ENCODE data around the gene EXD3.
"Not testable (repeated sequence)": the region's sequence is repeated elsewhere in the genome, so short reads cannot be mapped to it uniquely, and the experiment has no call there.

The EXD3 gene

DNA sequence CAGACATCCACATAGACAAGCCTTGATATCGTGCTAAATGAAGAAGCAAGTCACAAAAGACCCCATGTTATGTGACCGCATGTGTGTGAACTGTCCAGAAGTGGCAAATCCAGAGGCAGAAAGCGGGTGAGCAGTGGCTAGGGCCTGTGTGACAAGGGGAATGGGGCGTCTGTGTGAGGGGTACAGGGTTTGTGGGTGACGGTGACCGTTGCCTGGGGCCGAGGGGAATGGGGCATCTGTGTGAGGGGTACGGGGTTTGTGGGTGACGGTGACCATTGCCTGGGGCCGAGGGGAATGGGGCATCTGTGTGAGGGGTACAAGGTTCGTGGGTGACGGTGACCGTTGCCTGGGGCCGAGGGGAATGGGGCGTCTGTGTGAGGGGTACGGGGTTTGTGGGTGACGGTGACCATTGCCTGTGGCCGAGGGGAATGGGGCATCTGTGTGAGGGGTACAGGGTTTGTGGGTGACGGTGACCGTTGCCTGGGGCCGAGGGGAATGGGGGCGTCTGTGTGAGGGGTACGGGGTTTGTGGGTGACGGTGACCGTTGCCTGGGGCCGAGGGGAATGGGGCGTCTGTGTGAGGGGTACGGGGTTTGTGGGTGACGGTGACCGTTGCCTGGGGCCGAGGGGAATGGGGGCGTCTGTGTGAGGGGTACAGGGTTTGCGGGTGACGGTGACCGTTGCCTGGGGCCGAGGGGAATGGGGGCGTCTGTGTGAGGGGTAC, 44.1 kb downstream of the EXD3 start:
- ATAC-seq; H3K4me1 Mint-ChIP-seq; H3K36me3 Mint-ChIP-seq; DNase-seq (ENCODE audit: low spot score in 2 of 2); H3K4me3 Mint-ChIP-seq; H3K9me3 Mint-ChIP-seq: not testable (repeated sequence)
- peak overlapping the region; percentile 45 for H3K27ac Mint-ChIP-seq

- no peak for DNase-seq (ENCODE audit: low spot score in 2 of 2)
- Mint-ChIP-seq H3K4me1 (no peaks in the 10 kb centered on the region), H3K4me3 (no peak overlapping the region), H3K27ac (no peak overlapping the region), H3K36me3 (peaks cover 6% of the 10 kb centered on the region), H3K9me3 (no peaks in the 10 kb centered on the region)
- no peak for ATAC-seq
Observed at GRCh38 chr9:137376386-137376785, 46.6 kb downstream of the EXD3 start.

DNA sequence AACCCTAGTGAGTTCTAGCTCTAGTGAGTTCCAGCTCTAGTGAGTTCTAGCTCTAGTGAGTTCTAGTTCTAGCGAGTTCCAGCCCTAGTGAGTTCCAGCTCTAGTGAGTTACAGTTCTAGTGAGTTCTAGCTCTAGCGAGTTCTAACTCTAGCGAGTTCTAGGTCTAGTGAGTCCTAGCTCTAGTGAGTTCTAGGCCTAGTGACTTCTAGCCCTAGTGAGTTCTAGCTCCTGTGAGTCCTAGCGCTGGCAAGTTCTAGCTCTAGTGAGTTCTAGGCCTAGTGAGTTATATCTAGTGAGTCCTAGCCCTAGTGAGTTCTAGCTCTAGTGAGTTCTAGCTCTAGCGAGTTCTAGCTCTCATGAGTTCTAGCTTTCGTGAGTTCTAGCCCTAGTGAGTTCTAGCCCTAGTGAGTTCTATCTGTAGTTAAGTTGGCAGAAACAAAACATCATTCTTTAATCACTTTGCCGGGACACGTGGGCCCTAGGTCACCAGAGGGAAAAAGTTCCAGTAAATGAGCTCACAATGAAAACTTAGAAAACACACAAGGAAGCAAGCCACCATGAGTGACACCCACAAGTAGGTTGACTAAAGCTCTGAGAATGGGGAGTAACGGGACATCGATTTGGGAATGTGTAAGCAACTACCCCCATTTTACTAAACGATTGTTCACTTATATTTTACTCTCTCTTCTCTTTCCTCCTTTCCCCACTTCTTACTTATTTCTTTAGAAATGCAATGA, 47.5 kb downstream of the EXD3 start:
- Mint-ChIP-seq H3K27ac (no peak overlapping the region), H3K9me3 (no peaks in the 10 kb centered on the region), H3K36me3 (peaks cover 6% of the 10 kb centered on the region), H3K4me3 (no peak overlapping the region), H3K4me1 (no peaks in the 10 kb centered on the region)
- DNase-seq (ENCODE audit: low spot score in 2 of 2) (no peak), ATAC-seq (no peak)

GRCh38 chr9:137374131-137374845, 48.7 kb downstream of the EXD3 start:
- no peaks in the 10 kb centered on the region for H3K9me3 Mint-ChIP-seq

GRCh38 chr9:137373611-137373980, 49.4 kb downstream of the EXD3 start:
- ATAC-seq (no peak), DNase-seq (ENCODE audit: low spot score in 2 of 2) (no peak)
- H3K27ac Mint-ChIP-seq: no peak overlapping the region
- H3K36me3 Mint-ChIP-seq: peaks cover 3% of the 10 kb centered on the region
- H3K4me1 Mint-ChIP-seq: no peaks in the 10 kb centered on the region
- no peaks in the 10 kb centered on the region for H3K9me3 Mint-ChIP-seq
- H3K4me3 Mint-ChIP-seq: no peak overlapping the region

More at GRCh38 chr9:137374131-137374845, 48.7 kb downstream of the EXD3 start:
- Mint-ChIP-seq H3K4me3 (no peak overlapping the region), H3K27ac (no peak overlapping the region), H3K36me3 (peaks cover 6% of the 10 kb centered on the region), H3K4me1 (no peaks in the 10 kb centered on the region)
- ATAC-seq: no peak
- no peak for DNase-seq (ENCODE audit: low spot score in 2 of 2)

DNA sequence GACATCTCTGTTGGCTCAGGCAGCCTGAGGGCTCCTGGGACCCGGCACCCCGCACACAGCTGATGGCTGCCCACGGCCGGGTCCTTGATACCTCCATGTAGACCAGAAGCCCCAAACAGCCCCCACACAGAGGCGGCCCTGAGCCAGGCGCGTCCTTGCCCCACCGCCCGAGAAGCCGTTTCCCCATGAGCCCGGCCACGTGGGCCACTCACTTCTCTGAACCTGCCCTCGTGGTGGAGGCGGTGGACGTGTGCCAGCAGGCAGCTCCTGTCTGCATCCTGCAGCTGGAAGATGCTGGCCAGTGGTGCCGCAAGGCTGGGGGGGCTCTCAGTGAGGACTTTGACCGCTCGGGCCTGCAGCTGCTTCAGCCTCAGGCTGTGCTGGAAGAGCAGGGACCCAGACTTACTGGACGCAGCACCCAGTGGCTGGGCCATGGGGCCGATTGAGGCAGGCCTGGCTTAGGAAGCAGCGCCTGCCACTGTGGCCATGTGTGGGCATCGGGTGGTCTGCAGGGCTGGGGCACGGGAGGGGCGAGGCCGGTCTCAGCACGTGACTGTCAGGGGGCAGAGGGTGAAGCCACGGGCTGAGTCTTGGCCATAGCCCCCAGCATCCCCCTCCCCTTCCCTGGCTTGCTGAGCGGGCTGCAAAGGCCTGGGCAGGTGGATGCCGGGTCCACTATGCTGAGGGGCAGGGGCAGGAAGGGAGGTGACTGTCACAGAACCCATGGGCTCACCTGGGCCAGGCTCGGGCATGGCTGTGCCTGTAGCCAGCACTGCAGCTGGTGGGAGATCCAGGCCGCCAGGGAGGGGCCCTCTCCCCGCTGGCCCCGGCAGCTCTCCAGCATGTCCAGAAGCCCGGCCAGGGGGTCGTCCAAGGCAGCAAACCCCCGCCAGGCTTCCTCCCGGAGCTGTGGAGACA, 50.0 kb downstream of the EXD3 start:
- DNase-seq (ENCODE audit: low spot score in 2 of 2) (no peak), ATAC-seq (no peak)
- H3K27ac Mint-ChIP-seq: no peak overlapping the region
- H3K4me3 Mint-ChIP-seq: no peak overlapping the region
- no peaks in the 10 kb centered on the region for H3K9me3 Mint-ChIP-seq
- H3K4me1 Mint-ChIP-seq: no peaks in the 10 kb centered on the region
- no peaks in the 10 kb centered on the region for H3K36me3 Mint-ChIP-seq

DNA sequence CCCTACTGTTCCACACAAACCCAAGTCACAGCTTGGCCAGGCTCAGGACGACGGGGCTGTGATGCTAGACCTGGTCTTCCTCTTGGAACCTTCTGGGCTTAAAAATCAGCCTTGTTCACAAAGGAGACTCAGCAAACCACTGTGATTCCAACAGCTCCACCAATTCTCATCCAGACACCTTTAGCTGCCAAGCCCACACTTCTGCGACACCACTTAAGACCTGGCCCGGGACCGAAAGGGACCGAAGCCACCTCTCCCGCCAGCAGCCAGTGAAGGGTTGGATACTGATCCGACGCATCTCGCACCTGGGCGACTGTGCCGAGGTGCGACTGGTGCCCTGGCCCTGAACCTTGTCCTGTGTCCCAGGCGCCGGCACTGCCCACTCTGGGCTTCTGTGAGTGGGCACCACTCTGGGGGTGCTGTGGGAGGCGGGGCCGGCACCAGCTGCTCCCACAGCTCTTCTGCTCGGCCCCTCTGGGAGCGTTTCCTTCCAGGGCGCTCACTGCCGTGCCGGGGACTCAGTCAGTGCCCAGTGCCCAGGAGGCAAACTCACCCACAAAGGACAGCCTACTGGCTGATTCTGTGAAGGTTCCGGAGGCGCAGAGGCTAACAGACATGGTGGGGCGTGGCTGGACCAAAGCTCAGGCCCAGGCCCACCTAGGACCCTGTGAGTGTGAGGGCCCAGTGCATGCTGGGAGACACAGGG, 50.9 kb downstream of the EXD3 start:
- Mint-ChIP-seq H3K4me3 (no peak overlapping the region), H3K36me3 (no peaks in the 10 kb centered on the region), H3K9me3 (no peaks in the 10 kb centered on the region), H3K27ac (no peak overlapping the region), H3K4me1 (no peaks in the 10 kb centered on the region)
- no peak for ATAC-seq
- no peak for DNase-seq (ENCODE audit: low spot score in 2 of 2)

DNA sequence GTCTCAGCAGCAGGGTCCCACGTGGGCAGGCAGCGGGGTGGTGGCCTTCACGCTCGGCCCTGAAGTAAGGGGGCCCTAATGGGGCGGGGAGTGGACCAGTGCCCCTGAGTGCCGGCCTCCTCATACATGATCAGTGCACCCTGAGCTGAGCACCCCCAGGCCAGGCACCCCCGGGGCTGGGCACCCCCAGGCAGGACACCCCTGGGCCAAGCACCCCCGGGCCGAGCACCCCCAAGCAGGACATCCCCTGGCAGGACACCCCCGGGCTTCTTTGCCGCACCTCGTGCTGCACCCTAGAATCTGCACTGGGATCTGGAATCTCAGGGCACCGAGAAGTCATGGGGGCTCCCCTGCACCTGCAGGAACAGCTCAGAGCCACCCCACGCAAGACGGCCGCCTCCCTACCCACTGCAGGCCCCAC, 51.4 kb downstream of the EXD3 start:
- Mint-ChIP-seq H3K9me3 (no peaks in the 10 kb centered on the region), H3K36me3 (no peaks in the 10 kb centered on the region), H3K4me1 (no peaks in the 10 kb centered on the region), H3K27ac (no peak overlapping the region), H3K4me3 (no peak overlapping the region)
- ATAC-seq (no peak), DNase-seq (ENCODE audit: low spot score in 2 of 2) (no peak)

DNA sequence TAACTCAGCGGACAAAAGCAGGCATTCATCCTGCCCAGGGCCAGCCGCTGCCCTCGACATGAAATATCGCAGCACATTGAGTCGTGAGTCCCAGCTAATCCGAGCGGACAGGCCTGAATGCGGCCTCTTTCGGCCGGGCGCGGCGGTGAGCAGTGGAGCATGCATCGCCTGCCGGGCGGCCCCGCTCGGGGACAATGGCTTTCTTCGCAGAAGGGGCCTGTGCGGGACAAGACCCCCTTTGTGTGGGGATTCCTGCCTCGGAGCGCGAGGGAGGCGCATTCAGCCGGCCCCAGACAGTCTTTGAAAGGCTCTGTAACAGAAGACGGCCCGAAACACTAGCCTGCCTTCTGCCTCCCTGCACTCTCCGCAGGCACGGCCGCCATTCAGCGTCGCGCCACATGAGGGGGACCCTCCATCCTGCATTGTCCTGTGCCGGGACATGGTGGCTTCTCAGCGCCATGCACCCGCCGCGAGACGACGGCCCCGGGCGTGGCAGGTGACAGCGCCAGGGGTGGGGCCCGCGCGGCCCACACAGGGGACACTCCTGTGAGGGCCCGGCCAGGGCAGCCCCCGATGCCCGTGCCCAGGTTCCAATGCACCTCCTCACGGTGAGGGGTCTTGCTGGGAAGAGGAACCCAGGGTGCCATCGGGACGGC, 52.0 kb downstream of the EXD3 start:
- H3K9me3 Mint-ChIP-seq: no peaks in the 10 kb centered on the region
- DNase-seq (ENCODE audit: low spot score in 2 of 2) (no peak), ATAC-seq (no peak)
- H3K4me1 Mint-ChIP-seq: no peaks in the 10 kb centered on the region
- H3K27ac Mint-ChIP-seq: no peak overlapping the region
- H3K4me3 Mint-ChIP-seq: no peak overlapping the region
- H3K36me3 Mint-ChIP-seq: no peaks in the 10 kb centered on the region

DNA sequence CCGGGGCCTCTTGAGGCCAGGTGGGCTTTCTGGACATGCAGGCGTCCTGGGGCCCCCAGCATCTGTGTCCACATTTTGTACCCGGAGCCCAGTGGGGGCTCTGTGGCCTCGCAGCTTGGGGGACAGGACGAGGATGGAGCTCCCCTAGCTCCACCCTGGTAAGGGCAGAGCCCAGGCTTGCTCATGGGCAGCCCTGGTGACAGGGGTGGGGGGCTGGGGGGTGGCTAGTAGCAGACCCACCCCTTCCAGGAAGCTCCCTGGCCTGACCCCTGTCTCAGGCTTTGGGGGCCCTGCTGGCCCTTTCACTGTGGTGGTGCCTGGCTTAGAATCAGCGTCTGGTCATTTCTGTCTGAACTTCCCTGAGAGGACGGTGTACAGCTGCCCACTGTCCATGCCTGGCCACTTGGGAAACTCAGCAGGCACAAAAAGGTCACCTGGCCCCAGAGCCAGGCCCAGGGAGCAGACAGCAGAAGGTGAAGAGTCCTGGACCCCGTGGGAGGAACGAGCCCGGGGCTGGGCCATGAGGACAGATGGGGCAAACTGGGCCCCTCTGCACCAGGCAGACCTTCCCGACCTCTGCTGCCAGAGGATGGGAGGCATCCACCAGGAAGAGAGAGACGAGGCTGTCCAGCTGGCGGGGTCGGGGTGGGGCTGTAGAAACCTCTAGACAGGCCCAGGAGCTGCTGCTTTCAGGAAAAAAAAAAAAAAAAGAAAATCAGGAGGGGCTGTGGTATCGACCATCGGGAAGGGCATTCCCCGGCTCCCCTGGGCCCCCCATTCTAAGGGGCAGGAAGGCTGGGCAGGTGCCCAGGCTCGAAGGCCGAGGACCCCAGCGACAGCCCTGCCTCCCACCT, 52.8 kb downstream of the EXD3 start:
- H3K27ac Mint-ChIP-seq: no peak overlapping the region
- H3K9me3 Mint-ChIP-seq: no peaks in the 10 kb centered on the region
- ATAC-seq (no peak), DNase-seq (ENCODE audit: low spot score in 2 of 2) (no peak)
- no peak overlapping the region for H3K4me3 Mint-ChIP-seq
- no peaks in the 10 kb centered on the region for H3K36me3 Mint-ChIP-seq
- H3K4me1 Mint-ChIP-seq: no peaks in the 10 kb centered on the region

DNA sequence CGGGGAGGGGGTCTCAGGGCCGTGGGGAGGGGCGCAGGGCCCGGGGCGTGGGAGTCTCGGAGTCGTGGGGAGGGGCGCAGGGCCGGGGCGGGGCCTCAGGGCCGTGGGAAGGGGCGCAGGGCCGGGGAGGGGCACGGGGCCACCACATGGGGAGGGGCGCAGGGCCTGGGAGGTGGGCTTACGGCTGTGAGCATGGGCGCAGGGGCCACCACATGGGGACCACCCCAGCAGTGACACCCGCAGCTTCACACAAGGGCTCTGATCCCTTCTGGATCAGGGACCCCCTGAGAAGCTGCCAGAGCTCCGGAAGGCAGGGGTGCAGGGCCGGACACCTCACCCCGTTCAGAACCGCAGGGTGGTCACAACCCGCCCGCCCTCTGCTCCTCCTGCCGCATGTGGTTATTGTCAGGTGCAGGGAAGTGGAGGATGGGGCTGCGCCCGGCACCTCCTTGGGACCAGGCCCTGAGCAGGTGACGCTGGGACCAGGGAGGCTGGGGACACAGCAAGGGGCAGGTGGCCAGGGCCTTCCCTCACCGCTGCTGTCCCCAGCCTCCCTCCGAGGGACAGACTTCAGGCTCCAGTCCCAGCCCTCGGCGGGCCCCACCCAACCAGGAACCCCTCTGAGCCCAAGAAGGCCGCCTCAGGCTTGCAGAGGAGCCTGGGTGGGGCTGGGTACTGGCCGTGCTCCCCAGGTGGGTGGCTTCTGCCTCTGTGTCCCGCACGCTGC, 53.7 kb downstream of the EXD3 start:
- no peaks in the 10 kb centered on the region for H3K36me3 Mint-ChIP-seq
- H3K9me3 Mint-ChIP-seq: no peaks in the 10 kb centered on the region
- H3K4me3 Mint-ChIP-seq: no peak overlapping the region
- ATAC-seq (no peak), DNase-seq (ENCODE audit: low spot score in 2 of 2) (no peak)
- H3K27ac Mint-ChIP-seq: no peak overlapping the region
- no peaks in the 10 kb centered on the region for H3K4me1 Mint-ChIP-seq

GRCh38 chr9:137368431-137369035, 54.4 kb downstream of the EXD3 start:
- Mint-ChIP-seq H3K4me3 (no peak overlapping the region), H3K4me1 (no peaks in the 10 kb centered on the region), H3K27ac (no peak overlapping the region), H3K36me3 (no peaks in the 10 kb centered on the region), H3K9me3 (no peaks in the 10 kb centered on the region)
- ATAC-seq (no peak), DNase-seq (ENCODE audit: low spot score in 2 of 2) (no peak)
